ENCODE results near the gene PF4V1.

PF4V1 gene

GRCh38 chr4:73868206-73869129 lies 15.4 kb downstream of the PF4V1 start:
- peak overlapping the region; percentile 60 for H3K4me3 ChIP-seq (ENCODE audit: low read depth, low read length)
- TF ChIP-seq CTCF (conservative IDR thresholded peaks at IDR 0.05; ENCODE audit: low read depth, low read length): no peak
- DNase-seq (ENCODE audit: low read depth): peak; percentile 78

GRCh38 chr4:73869130-73870055 lies 16.3 kb downstream of the PF4V1 start, which contains the start of gene CXCL1:
Gene CXCL1 (plus strand): TSS chr4:73869393. CDS start chr4:73869471, 78 bp downstream.
- no peak for TF ChIP-seq CTCF (conservative IDR thresholded peaks at IDR 0.05; ENCODE audit: low read depth, low read length)
- DNase-seq (ENCODE audit: low read depth): peak; percentile 78
- H3K4me3 ChIP-seq (ENCODE audit: low read depth, low read length): peak within 1 kb of the TSS; percentile 60

GRCh38 chr4:73870260-73870659 lies 17.2 kb downstream of the PF4V1 start:
- H3K4me3 ChIP-seq (ENCODE audit: low read depth, low read length): peak overlapping the region; percentile 60
- peak; percentile 2 for TF ChIP-seq CTCF (conservative IDR thresholded peaks at IDR 0.05; ENCODE audit: low read depth, low read length)
- peak; percentile 66 for DNase-seq (ENCODE audit: low read depth)

GRCh38 chr4:73870768-73871167 lies 17.7 kb downstream of the PF4V1 start:
- H3K4me3 ChIP-seq (ENCODE audit: low read depth, low read length): peak overlapping the region; percentile 60
- no peak for TF ChIP-seq CTCF (conservative IDR thresholded peaks at IDR 0.05; ENCODE audit: low read depth, low read length)
- DNase-seq (ENCODE audit: low read depth): peak; percentile 70

GRCh38 chr4:73871511-73872310 lies 18.6 kb downstream of the PF4V1 start:
- TF ChIP-seq CTCF (conservative IDR thresholded peaks at IDR 0.05; ENCODE audit: low read depth, low read length): no peak
- DNase-seq (ENCODE audit: low read depth): peak; percentile 67

More at GRCh38 chr4:73871511-73872310, 18.6 kb downstream of the PF4V1 start:
- H3K4me3 ChIP-seq (ENCODE audit: low read depth, low read length): peak overlapping the region; percentile 60
